MCF 10A (cell line): ENCODE results near the gene MYLK. TPM values are rescaled to one million over a fixed set of nuclear protein-coding genes. Genes with fewer than 3 reads are reported as not detected.
A peak's percentile ranks its signal among the peaks of the same experiment; 100 is the strongest.

Experiments
- BruUV-seq: library from RNA; stranded (reverse); fragments of 400-500 nt; replicated peaks from 2 replicates; lab custom pipeline; 2021; lab: Mats Ljungman, UMichigan
- CTCF ChIA-PET: fragments of 300-600 bp; sonication (Branson Sonifier 250); formaldehyde crosslinking; extraction: SDS; loops from one replicate; lab custom pipeline; 2021; ENCODE audit warnings: antibody characterized with exemption, inconsistent platforms; lab: Yijun Ruan, JAX
- POLR2A ChIA-PET: fragments of 300-600, 350-650 bp; sonication (Branson Sonifier 250); formaldehyde crosslinking; extraction: SDS; loops from one replicate; lab custom pipeline; 2020; ENCODE audit warnings: antibody characterized with exemption, inconsistent platforms; lab: Yijun Ruan, JAX
- DNase-seq: peaks from one replicate; pipeline ENCODE4 v3.0.0-alpha.2; 2018; ENCODE audit not compliant: unreplicated experiment
- H3K27ac Mint-ChIP-seq: one replicate; pipeline ENCODE4 v1.8.0; 2022; ENCODE audit warnings: mild to moderate bottlenecking, low read depth, mixed read lengths; ENCODE audit not compliant: unreplicated experiment
- H3K27me3 Mint-ChIP-seq: one replicate; pipeline ENCODE4 v1.8.0; 2022; ENCODE audit warnings: mixed read lengths; ENCODE audit not compliant: insufficient read depth, unreplicated experiment
- H3K36me3 Mint-ChIP-seq: one replicate; pipeline ENCODE4 v1.8.0; 2022; ENCODE audit warnings: mild to moderate bottlenecking, moderate library complexity, mixed read lengths; ENCODE audit not compliant: insufficient read depth, unreplicated experiment
- H3K4me1 Mint-ChIP-seq: one replicate; pipeline ENCODE4 v1.8.0; 2022; ENCODE audit warnings: mixed read lengths; ENCODE audit not compliant: insufficient read depth, unreplicated experiment
- H3K4me3 Mint-ChIP-seq: one replicate; pipeline ENCODE4 v1.8.0; 2022; ENCODE audit warnings: mild to moderate bottlenecking, moderate library complexity, mixed read lengths; ENCODE audit not compliant: unreplicated experiment
- H3K9me3 Mint-ChIP-seq: one replicate; pipeline ENCODE4 v1.8.0; 2022; ENCODE audit warnings: mixed read lengths; ENCODE audit not compliant: unreplicated experiment
- CTCF ChIP-seq: fragments of 200-600 bp; IDR thresholded peaks from one replicate; pipeline ENCODE4 v1.8.0; 2022; ENCODE audit warnings: antibody characterized with exemption, mild to moderate bottlenecking; ENCODE audit not compliant: unreplicated experiment
- intact Hi-C: fragments of 100-400 bp; cut with micrococcal nuclease; formaldehyde crosslinking; loops from 2 replicates; pipeline ENCODE4 v1.14.1; 2022
- total RNA-seq: library from RNA; stranded (reverse); gene quantifications from 2 replicates; pipeline ENCODE4 v1.2.3, GENCODE V29; 2022

Gene MYLK
- total RNA-seq, 1 experiment from 2014 or later = 2.3 TPM

DNA sequence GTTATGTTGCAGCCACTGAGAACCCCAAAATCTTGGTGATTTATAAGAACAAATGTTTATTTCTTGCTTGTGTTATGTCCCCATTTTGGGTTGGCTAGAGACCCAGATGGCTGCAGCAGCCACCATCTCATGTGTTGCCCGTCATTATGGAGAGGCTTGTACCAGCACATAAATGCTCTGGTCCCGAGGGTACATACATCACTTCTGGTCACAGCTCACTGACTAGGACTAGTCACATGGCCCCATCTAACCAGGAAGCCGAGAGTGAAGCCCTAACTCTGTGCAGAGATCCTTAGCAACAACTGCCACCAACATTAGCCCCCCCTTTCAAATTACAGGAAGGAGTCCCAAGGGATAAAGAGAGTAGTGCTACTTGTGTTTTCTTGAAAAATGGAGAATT, 273.8 kb downstream of the MYLK start:
- Mint-ChIP-seq H3K27ac (no peak overlapping the region), H3K4me1 (peaks cover 11% of the 10 kb centered on the region), H3K36me3 (peaks cover 35% of the 10 kb centered on the region), H3K9me3 (no peaks in the 10 kb centered on the region), H3K4me3 (no peak overlapping the region), H3K27me3 (no peaks in the 10 kb centered on the region)
- intact Hi-C loops = no loop called here
- no peak for TF ChIP-seq CTCF
- no peak for DNase-seq
- CTCF ChIA-PET = no interaction called here
- no TSS peak for BruUV-seq
- POLR2A ChIA-PET = no interaction called here

- peaks cover 16% of the 10 kb centered on the region for H3K4me1 Mint-ChIP-seq
- H3K9me3 Mint-ChIP-seq = no peaks in the 10 kb centered on the region
- no peak for TF ChIP-seq CTCF
- no peak overlapping the region for H3K27ac Mint-ChIP-seq
- no peak for DNase-seq
- peaks cover 29% of the 10 kb centered on the region for H3K36me3 Mint-ChIP-seq
- no peaks in the 10 kb centered on the region for H3K27me3 Mint-ChIP-seq
- intact Hi-C loops = no loop called here
- CTCF ChIA-PET = interaction anchor here (0.6 to 1.0 kb wide), 3 partner anchors 11 to 147 kb away, joined by 3 read pairs; no protein-coding TSS in a partner anchor
- no TSS peak for BruUV-seq
- no peak overlapping the region for H3K4me3 Mint-ChIP-seq
- POLR2A ChIA-PET = interaction anchor here (1.4 kb wide), 1 partner anchor 25 kb away, joined by 5 read pairs; no protein-coding TSS in a partner anchor
Observed at GRCh38 chr3:123609063-123609462, 275.1 kb downstream of the MYLK start.

GRCh38 chr3:123608263-123608937, 275.7 kb downstream of the MYLK start:
- no TSS peak for BruUV-seq
- Mint-ChIP-seq H3K9me3 (no peaks in the 10 kb centered on the region), H3K4me3 (no peak overlapping the region), H3K4me1 (peaks cover 16% of the 10 kb centered on the region), H3K27me3 (no peaks in the 10 kb centered on the region), H3K36me3 (peaks cover 24% of the 10 kb centered on the region), H3K27ac (no peak overlapping the region)
- ChIA-PET CTCF (interaction anchor here (0.6 to 1.0 kb wide), 2 partner anchors 12 to 147 kb away, joined by 3 read pairs; no protein-coding TSS in a partner anchor), POLR2A (interaction anchor here (0.5 to 1.4 kb wide), 3 partner anchors 11 to 25 kb away, joined by 3 to 5 read pairs (median 3); no protein-coding TSS in a partner anchor)
- no peak for TF ChIP-seq CTCF
- intact Hi-C loops = no loop called here
- DNase-seq = no peak

DNA sequence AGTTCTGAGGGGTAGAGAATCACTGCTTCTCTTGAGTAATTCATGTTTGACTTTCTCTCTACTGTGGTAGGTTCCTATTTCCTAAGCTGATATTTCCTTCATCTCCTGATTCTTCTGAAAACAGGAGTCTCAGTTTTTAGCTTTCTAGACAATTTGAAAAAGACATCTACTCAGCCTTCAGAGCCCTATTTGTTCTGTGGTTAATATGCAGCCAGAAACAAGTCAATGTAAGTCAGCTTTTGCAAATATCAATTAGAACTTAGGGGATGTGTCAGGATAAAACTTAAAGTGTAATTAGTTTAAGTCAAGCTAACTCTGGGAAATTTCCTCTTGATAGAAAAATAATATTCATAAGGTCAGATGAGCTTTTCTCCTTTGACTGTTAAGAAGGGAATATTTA, 277.6 kb downstream of the MYLK start:
- peaks cover 25% of the 10 kb centered on the region for H3K4me1 Mint-ChIP-seq
- intact Hi-C loops = no loop called here
- H3K27me3 Mint-ChIP-seq = no peaks in the 10 kb centered on the region
- no TSS peak for BruUV-seq
- peak overlapping the region; percentile 96 for H3K27ac Mint-ChIP-seq
- DNase-seq = no peak
- no peak for TF ChIP-seq CTCF
- peaks cover 6% of the 10 kb centered on the region for H3K36me3 Mint-ChIP-seq
- ChIA-PET POLR2A (interaction anchor here (0.9 to 9.3 kb wide), 6 partner anchors 9 to 539 kb away, joined by 3 to 381 read pairs (median 6); partner anchors contain the start of gene HACD2), CTCF (interaction anchor here (0.6 to 1.8 kb wide), 5 partner anchors 12 to 121 kb away, joined by 3 to 6 read pairs (median 3); no protein-coding TSS in a partner anchor)
- H3K4me3 Mint-ChIP-seq = no peak overlapping the region
- H3K9me3 Mint-ChIP-seq = no peaks in the 10 kb centered on the region
